ENCODE results near the gene MT1B.

MT1B gene

GRCh38 chr16:56651586-56651985 is at the start of gene MT1B:
Gene MT1B (plus strand): TSS chr16:56651886. CDS start chr16:56651954, 68 bp downstream.
- no peak for DNase-seq (ENCODE audit: low read depth)

GRCh38 chr16:56603589-56603988 is 48.1 kb upstream of the MT1B start:
- no peak for DNase-seq (ENCODE audit: low read depth)

GRCh38 chr16:56604966-56605365 is 46.7 kb upstream of the MT1B start:
- DNase-seq (ENCODE audit: low read depth), result no peak

GRCh38 chr16:56605475-56605874 is 46.2 kb upstream of the MT1B start:
- no peak for DNase-seq (ENCODE audit: low read depth)

GRCh38 chr16:56606071-56606475 is 45.6 kb upstream of the MT1B start:
- DNase-seq (ENCODE audit: low read depth), result no peak

GRCh38 chr16:56606476-56607108 is 45.1 kb upstream of the MT1B start:
- DNase-seq (ENCODE audit: low read depth), result no peak

GRCh38 chr16:56607109-56607618 is 44.5 kb upstream of the MT1B start:
- no peak for DNase-seq (ENCODE audit: low read depth)

GRCh38 chr16:56607675-56608042 is 44.0 kb upstream of the MT1B start:
- DNase-seq (ENCODE audit: low read depth), result no peak

GRCh38 chr16:56608043-56608875 is 43.4 kb upstream of the MT1B start, which contains the start of gene MT2A:
Gene MT2A (plus strand): TSS chr16:56608584. CDS start chr16:56608656, 72 bp downstream.
- peak; percentile 78 for DNase-seq (ENCODE audit: low read depth)

GRCh38 chr16:56608876-56609462 is 42.7 kb upstream of the MT1B start:
- no peak for DNase-seq (ENCODE audit: low read depth)

GRCh38 chr16:56609463-56609921 is 42.2 kb upstream of the MT1B start:
- DNase-seq (ENCODE audit: low read depth), result peak; percentile 60

GRCh38 chr16:56610017-56610608 is 41.6 kb upstream of the MT1B start:
- DNase-seq (ENCODE audit: low read depth), result peak; percentile 53

GRCh38 chr16:56610609-56611111 is 41.0 kb upstream of the MT1B start:
- no peak for DNase-seq (ENCODE audit: low read depth)

- no peak for DNase-seq (ENCODE audit: low read depth)
Observed at GRCh38 chr16:56611281-56611833, 40.3 kb upstream of the MT1B start.

GRCh38 chr16:56613706-56614105 is 38.0 kb upstream of the MT1B start:
- DNase-seq (ENCODE audit: low read depth), result no peak

- DNase-seq (ENCODE audit: low read depth), result no peak
Observed at GRCh38 chr16:56614549-56614991, 37.1 kb upstream of the MT1B start.

- DNase-seq (ENCODE audit: low read depth), result no peak
Observed at GRCh38 chr16:56615353-56615752, 36.3 kb upstream of the MT1B start.

- DNase-seq (ENCODE audit: low read depth), result no peak
Observed at GRCh38 chr16:56616608-56617211, 35.0 kb upstream of the MT1B start.

- no peak for DNase-seq (ENCODE audit: low read depth)
Observed at GRCh38 chr16:56617212-56618085, 34.2 kb upstream of the MT1B start.

- DNase-seq (ENCODE audit: low read depth), result no peak
Observed at GRCh38 chr16:56618138-56618537, 33.5 kb upstream of the MT1B start.
